NCI-H1694 treated with DMSO at 0.1 percent for 48 hours (cell line): Measurements from ENCODE around the gene DMRTA2.
"Not testable (repeated sequence)": the region's sequence is repeated elsewhere in the genome, so short reads cannot be mapped to it uniquely, and the experiment has no call there.

ENCODE experiments used
- DNase-seq: peaks from one replicate; lab custom pipeline; 2025; lab: John Stamatoyannopoulos, UW

Gene DMRTA2

DNA sequence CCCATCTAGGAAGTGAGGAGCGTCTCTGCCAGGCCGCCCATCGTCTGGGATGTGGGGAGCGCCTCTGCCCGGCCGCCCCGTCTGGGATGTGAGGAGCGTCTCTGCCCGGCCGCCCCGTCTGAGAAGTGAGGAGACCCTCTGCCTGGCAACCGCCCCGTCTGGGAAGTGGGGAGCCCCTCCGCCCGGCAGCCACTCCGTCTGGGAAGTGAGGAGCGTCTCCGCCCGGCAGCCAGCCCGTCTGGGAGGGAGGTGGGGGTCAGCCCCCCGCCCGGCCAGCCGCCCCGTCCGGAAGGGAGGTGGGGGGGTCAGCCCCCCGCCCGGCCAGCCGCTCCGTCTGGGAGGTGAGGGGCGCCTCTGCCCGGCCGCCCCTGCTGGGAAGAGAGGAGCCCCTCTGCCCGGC lies 41.7 kb downstream of the DMRTA2 start:
- DNase-seq = not testable (repeated sequence)

DNA sequence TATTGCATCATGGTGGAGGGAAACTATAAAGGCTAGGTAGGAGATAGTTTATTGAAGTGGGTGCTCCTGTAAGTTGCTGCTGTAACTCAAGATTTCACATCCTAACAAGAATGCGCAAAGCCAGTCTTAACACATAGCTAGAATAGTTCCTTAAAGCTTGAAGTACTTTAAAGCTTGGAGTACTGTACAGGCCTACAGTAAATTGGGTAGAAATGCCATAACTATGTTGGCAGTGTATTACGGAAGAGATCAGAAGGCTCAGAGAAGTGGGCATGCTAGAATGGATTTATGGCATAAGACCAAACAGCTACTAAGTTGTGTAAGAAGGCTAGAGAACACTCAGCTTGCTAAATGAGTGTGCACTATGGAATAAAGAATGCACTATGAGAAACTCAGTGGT lies 44.5 kb downstream of the DMRTA2 start:
- DNase-seq = no peak

GRCh38 chr1:50373532-50373931 lies 49.7 kb downstream of the DMRTA2 start:
- DNase-seq = no peak

GRCh38 chr1:50371749-50372148 lies 51.5 kb downstream of the DMRTA2 start:
- DNase-seq = no peak

GRCh38 chr1:50369830-50370229 lies 53.4 kb downstream of the DMRTA2 start:
- DNase-seq = peak; percentile 11

- no peak for DNase-seq
Measured at GRCh38 chr1:50369008-50369634, 54.1 kb downstream of the DMRTA2 start.

GRCh38 chr1:50368179-50369007 lies 54.9 kb downstream of the DMRTA2 start:
- peak; percentile 74 for DNase-seq
